GF-D8 (cell line): ENCODE results near the gene SMIM41.
"Not testable (repeated sequence)": the region's sequence is repeated elsewhere in the genome, so short reads cannot be mapped to it uniquely, and the experiment has no call there.

Experiments
- DNase-seq: peaks from one replicate; lab custom pipeline; 2025; lab: John Stamatoyannopoulos, UW

The SMIM41 gene

GRCh38 chr12:52085682-52086180 lies 6.2 kb downstream of the SMIM41 start:
- DNase-seq, result no peak

- DNase-seq, result no peak
Observed at GRCh38 chr12:52086366-52086765, 6.9 kb downstream of the SMIM41 start.

GRCh38 chr12:52086944-52087835 lies 7.7 kb downstream of the SMIM41 start:
- no peak for DNase-seq

- DNase-seq, result no peak
Observed at GRCh38 chr12:52087961-52088820, 8.7 kb downstream of the SMIM41 start.

- no peak for DNase-seq
Observed at GRCh38 chr12:52089491-52089890, 10.0 kb downstream of the SMIM41 start.

- no peak for DNase-seq
Observed at GRCh38 chr12:52090291-52090690, 10.8 kb downstream of the SMIM41 start.

- no peak for DNase-seq
Observed at GRCh38 chr12:52091061-52091460, 11.6 kb downstream of the SMIM41 start.

- no peak for DNase-seq
Observed at GRCh38 chr12:52091869-52092268, 12.4 kb downstream of the SMIM41 start.

GRCh38 chr12:52093346-52093745 lies 13.8 kb downstream of the SMIM41 start:
- no peak for DNase-seq

GRCh38 chr12:52096332-52097044 lies 17.0 kb downstream of the SMIM41 start:
- DNase-seq, result no peak

- DNase-seq, result no peak
Observed at GRCh38 chr12:52097045-52097666, 17.7 kb downstream of the SMIM41 start.

- DNase-seq, result not testable (repeated sequence)
Observed at GRCh38 chr12:52104431-52105089, 25.1 kb downstream of the SMIM41 start.

- not testable (repeated sequence) for DNase-seq
Observed at GRCh38 chr12:52116222-52117125, 37.0 kb downstream of the SMIM41 start.

GRCh38 chr12:52117806-52118475 lies 38.4 kb downstream of the SMIM41 start:
- DNase-seq, result not testable (repeated sequence)

GRCh38 chr12:52119398-52120254 lies 40.1 kb downstream of the SMIM41 start:
- DNase-seq, result no peak

GRCh38 chr12:52120951-52121823 lies 41.7 kb downstream of the SMIM41 start:
- DNase-seq, result no peak

- no peak for DNase-seq
Observed at GRCh38 chr12:52121824-52122539, 42.5 kb downstream of the SMIM41 start.
